Fibroblast of pulmonary artery (primary cell): Measurements from ENCODE around the gene GJC2.

Source experiments
- DNase-seq: peaks from one replicate; pipeline ENCODE4 v3.0.0-alpha.2; 2010; ENCODE audit warnings: low read depth
- H3K4me3 ChIP-seq: replicated peaks from 2 replicates; pipeline ENCODE4 v1.5.1; 2011; ENCODE audit warnings: low read depth, mild to moderate bottlenecking, control low read depth, low read length, moderate library complexity
- CTCF ChIP-seq: IDR thresholded peaks from 2 replicates; pipeline ENCODE4 v1.5.1; 2011; ENCODE audit warnings: mild to moderate bottlenecking, control low read depth, low read length, inconsistent platforms; ENCODE audit errors: missing control alignments

GJC2 gene

DNA sequence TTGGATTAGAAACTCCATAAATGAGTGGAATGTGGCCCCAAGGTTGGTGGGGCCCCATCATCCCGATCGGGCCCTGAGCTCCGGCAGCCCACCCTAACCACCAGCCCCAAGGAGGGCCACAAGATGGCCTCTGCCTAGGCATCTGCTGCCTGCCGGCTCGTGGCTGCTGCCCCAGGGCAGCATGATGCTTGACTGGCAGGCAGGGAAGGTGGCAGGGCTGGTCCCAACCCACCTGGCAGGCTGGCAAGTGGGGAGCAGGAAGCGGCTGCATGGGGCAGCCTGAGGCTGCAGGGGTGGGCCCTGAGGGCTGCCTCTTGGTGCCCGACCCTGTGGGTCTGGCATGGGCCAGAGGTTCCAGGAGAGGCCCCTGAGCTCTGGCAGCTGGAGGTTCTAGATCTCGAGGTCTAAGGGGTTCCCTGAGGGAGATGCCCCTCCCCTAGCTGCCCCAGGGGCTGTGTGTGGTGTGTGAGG is 760 bp upstream of the GJC2 start:
- no peak for DNase-seq
- TF ChIP-seq CTCF: no peak
- no peak overlapping the region for H3K4me3 ChIP-seq

DNA sequence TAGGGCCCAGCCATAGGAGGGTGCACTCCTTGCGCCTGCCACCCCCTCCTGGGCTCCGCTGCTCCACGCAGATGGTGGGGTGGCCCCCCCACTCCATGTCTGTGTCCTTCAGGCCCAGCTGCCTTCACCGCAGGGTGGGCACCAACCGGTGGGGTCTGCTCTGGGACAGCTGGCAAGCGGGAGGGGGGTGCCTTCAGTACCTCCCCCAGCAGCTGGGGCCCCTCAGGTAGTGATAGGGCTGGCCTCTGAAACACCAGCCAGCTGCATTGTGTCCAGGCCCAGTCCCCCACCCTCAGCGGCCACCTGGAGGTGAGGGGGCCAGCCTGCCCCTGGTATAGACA is 360 bp downstream of the GJC2 start:
- H3K4me3 ChIP-seq: no peak overlapping the region
- no peak for TF ChIP-seq CTCF
- no peak for DNase-seq

DNA sequence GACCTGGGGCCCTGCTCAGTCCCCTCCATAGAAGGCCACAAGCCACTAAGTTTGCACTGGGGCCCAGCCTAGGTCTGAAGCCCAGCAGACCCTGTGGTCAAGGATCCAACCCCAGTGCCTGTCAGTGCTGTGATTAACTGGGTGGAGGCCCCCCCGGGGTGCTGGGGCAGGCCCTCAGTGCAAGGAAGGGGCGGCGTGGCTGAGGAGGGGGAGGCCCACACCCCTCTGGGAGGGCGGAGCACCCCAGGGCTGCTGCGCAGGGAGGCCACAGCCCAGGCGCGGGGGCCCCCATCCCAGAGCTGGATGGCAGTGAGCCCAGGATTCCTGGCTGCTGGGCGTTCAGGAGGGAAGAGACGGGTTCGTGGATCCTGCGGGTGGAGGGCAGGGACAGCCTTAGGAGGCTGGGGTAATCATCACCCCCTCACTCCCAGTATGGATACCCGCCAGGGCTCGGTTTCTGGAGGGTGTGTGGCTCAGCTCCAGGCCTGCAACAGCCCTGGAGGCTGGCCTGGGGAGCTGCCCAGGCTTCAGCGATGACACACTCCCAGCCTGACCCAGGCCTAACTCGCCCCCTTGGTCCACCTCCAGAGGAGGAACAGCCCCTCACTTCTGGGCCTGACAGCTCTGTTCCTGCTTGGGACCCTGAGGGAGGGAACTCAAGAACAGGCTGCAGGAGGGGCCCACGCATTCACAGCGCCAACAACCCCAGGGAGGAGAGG is 890 bp downstream of the GJC2 start:
- no peak for TF ChIP-seq CTCF
- H3K4me3 ChIP-seq: no peak overlapping the region
- DNase-seq: peak; percentile 85

DNA sequence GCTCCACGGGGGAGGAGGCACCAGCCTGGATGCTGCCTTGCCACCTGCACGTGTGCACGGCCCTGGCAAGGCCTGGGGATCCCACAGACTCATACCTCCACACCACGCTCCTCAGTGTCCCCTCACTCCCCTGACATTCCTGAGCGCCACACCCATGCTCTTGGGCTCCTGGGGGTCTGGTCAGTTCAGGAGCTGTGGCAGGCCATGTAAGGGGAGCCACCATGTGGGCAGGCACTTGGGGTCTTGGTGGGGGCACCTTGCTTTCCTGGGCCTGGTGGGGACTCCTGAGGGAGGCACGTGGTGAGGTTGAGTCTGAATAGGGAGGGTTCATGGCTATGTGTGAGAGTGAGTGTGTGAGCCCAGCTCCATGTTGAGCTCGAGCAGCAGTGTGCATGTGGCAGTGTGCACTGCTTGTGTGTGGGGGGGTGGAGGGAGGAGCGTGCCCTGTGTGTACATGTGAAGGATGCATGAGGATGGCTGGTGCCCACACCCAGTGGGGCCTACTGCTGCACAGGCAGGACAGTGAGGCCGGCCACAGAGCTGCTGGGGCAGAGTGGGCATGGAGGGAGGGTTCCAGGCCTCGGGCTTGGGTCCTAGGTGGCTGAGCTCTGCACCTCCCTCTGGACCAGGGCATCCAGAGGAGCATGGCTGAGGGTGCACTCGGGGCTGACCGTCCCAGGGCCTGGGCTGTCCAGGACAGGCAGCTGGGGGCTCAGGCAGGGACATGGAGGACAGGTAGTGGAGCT is 1.6 kb downstream of the GJC2 start:
- no peak for DNase-seq
- no peak overlapping the region for H3K4me3 ChIP-seq
- TF ChIP-seq CTCF: no peak

DNA sequence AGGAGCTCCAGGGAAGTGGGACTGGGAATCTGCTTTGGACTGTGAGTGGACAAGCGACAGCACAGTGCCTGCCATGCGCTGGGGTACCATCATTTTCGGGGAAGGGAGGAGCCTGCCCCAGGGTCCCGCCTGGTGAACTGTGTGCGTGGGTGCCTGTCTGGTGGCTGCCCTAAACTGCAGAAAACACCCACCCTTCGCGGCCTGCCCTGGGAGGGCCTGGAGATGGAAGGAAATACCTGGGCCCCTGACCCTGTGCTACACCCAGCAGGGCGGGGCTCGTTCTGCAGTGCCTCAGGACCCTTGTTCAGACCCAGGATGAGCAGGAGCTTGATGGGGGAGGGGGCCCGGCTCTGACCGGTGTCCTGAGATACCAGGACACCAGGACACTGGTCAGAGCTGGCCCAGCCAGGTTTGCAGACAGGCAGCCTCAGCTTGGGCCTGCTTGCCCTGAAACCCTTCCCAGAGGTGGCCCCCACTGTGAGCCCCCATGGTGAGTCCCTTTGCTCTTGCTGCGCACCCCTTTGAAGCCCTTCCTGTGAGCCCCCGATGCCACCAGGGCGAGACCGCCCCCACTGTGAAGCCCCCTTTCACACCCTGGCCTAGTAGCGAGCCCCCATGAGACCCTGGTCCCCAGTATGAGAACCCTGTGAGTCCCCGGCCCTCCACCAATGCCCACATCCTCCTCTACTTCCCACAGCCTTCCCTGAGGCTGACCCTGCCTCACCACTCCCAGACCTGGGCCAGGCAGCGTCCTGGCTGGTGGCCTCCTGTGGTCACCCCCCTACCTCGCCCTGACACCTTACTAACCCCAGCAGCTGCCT is 2.6 kb downstream of the GJC2 start:
- no peak for DNase-seq
- no peak for TF ChIP-seq CTCF
- no peak overlapping the region for H3K4me3 ChIP-seq

DNA sequence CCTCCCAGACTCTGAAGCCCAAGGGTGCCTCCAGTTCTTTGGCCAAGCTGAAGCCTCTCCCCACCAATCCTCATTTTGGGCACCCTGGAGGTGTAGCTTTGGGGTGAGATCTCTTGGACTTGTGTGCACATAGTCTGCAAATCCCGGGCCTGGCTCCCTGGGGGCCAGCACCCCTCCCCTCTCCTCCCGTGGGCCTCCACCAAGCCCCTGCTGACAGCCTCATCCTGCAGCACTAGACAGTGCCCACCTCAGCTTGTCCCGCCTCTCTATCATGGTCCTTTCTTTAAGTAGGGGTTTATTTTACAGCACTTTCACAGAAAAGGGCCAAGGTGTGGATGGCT is 3.2 kb downstream of the GJC2 start:
- DNase-seq: no peak
- no peak overlapping the region for H3K4me3 ChIP-seq
- no peak for TF ChIP-seq CTCF
